Hepatic stellate cell (primary cell): Measurements from ENCODE around the gene PTPN21.
A peak's percentile ranks its signal among the peaks of the same experiment; 100 is the strongest.

ENCODE experiments used
- DNase-seq: peaks from one replicate; pipeline ENCODE4 v3.0.0; 2011; ENCODE audit warnings: low spot score

The PTPN21 gene

GRCh38 chr14:88554457-88555286, at the start of gene PTPN21:
Gene PTPN21, minus strand, starts transcription at chr14:88555007. Its CDS starts 4,590 bp downstream, at chr14:88550417.
- peak; percentile 85 for DNase-seq

GRCh38 chr14:88604212-88604611, 49.4 kb upstream of the PTPN21 start:
- no peak for DNase-seq

GRCh38 chr14:88599761-88600439, 45.1 kb upstream of the PTPN21 start:
- DNase-seq, result no peak

- no peak for DNase-seq
Measured at GRCh38 chr14:88599326-88599725, 44.5 kb upstream of the PTPN21 start.

- DNase-seq, result no peak
Measured at GRCh38 chr14:88598097-88598675, 43.4 kb upstream of the PTPN21 start.

- no peak for DNase-seq
Measured at GRCh38 chr14:88597601-88598000, 42.8 kb upstream of the PTPN21 start.

- no peak for DNase-seq
Measured at GRCh38 chr14:88597038-88597437, 42.2 kb upstream of the PTPN21 start.

- no peak for DNase-seq
Measured at GRCh38 chr14:88592031-88592430, 37.2 kb upstream of the PTPN21 start.

- DNase-seq, result no peak
Measured at GRCh38 chr14:88590173-88590572, 35.4 kb upstream of the PTPN21 start.

GRCh38 chr14:88588081-88588480, 33.3 kb upstream of the PTPN21 start:
- DNase-seq, result no peak

GRCh38 chr14:88584451-88584850, 29.6 kb upstream of the PTPN21 start:
- no peak for DNase-seq

- DNase-seq, result no peak
Measured at GRCh38 chr14:88576222-88576621, 21.4 kb upstream of the PTPN21 start.

- DNase-seq, result no peak
Measured at GRCh38 chr14:88572117-88572516, 17.3 kb upstream of the PTPN21 start.

- DNase-seq, result no peak
Measured at GRCh38 chr14:88568196-88568595, 13.4 kb upstream of the PTPN21 start.

- DNase-seq, result no peak
Measured at GRCh38 chr14:88565427-88565826, 10.6 kb upstream of the PTPN21 start.

GRCh38 chr14:88563845-88564244, 9.0 kb upstream of the PTPN21 start:
- no peak for DNase-seq

- peak; percentile 92 for DNase-seq
Measured at GRCh38 chr14:88562831-88563686, 8.3 kb upstream of the PTPN21 start, which contains the start of gene ZC3H14. Gene ZC3H14, plus strand, starts transcription at chr14:88563037. Its CDS starts 97 bp downstream, at chr14:88563134.

GRCh38 chr14:88562532-88562830, 7.7 kb upstream of the PTPN21 start:
- no peak for DNase-seq

- DNase-seq, result peak; percentile 62
Measured at GRCh38 chr14:88559852-88560251, 5.0 kb upstream of the PTPN21 start.

- DNase-seq, result peak; percentile 7
Measured at GRCh38 chr14:88556581-88556980, 1.8 kb upstream of the PTPN21 start.

GRCh38 chr14:88553886-88554456, 836 bp downstream of the PTPN21 start:
- no peak for DNase-seq

GRCh38 chr14:88552876-88553275, 1.9 kb downstream of the PTPN21 start:
- no peak for DNase-seq
